ENCODE data around the gene CD8A.

CD8A gene

GRCh38 chr2:86809481-86810121, 18.9 kb upstream of the CD8A start:
- DNase-seq (ENCODE audit: low read depth in 4 of 4, low spot score in 1 of 4): no peak

GRCh38 chr2:86808315-86809161, 17.8 kb upstream of the CD8A start:
- DNase-seq (ENCODE audit: low read depth in 4 of 4, low spot score in 1 of 4): peak; percentile 67 to 90 (median 86)

GRCh38 chr2:86807468-86808275, 17.0 kb upstream of the CD8A start:
- no peak for DNase-seq (ENCODE audit: low read depth in 4 of 4, low spot score in 1 of 4)

GRCh38 chr2:86807133-86807467, 16.4 kb upstream of the CD8A start:
- DNase-seq (ENCODE audit: low read depth in 4 of 4, low spot score in 1 of 4): no peak

- no peak for DNase-seq (ENCODE audit: low read depth in 4 of 4, low spot score in 1 of 4)
Observed at GRCh38 chr2:86806059-86806857, 15.5 kb upstream of the CD8A start.

- no peak for DNase-seq (ENCODE audit: low read depth in 4 of 4, low spot score in 1 of 4)
Observed at GRCh38 chr2:86800856-86801567, 10.3 kb upstream of the CD8A start.

GRCh38 chr2:86794861-86795260, 4.1 kb upstream of the CD8A start:
- DNase-seq (ENCODE audit: low read depth in 4 of 4, low spot score in 1 of 4): no peak

GRCh38 chr2:86793752-86794151, 3.0 kb upstream of the CD8A start:
- no peak for DNase-seq (ENCODE audit: low read depth in 4 of 4, low spot score in 1 of 4)

GRCh38 chr2:86791573-86791972, 860 bp upstream of the CD8A start:
- DNase-seq (ENCODE audit: low read depth in 4 of 4, low spot score in 1 of 4): no peak

GRCh38 chr2:86790134-86790675, 508 bp downstream of the CD8A start:
- DNase-seq (ENCODE audit: low read depth in 4 of 4, low spot score in 1 of 4): no peak

GRCh38 chr2:86789687-86790133, 1.0 kb downstream of the CD8A start:
- no peak for DNase-seq (ENCODE audit: low read depth in 4 of 4, low spot score in 1 of 4)

GRCh38 chr2:86788881-86789686, 1.6 kb downstream of the CD8A start:
- no peak for DNase-seq (ENCODE audit: low read depth in 4 of 4, low spot score in 1 of 4)

- no peak for DNase-seq (ENCODE audit: low read depth in 4 of 4, low spot score in 1 of 4)
Observed at GRCh38 chr2:86788165-86788564, 2.5 kb downstream of the CD8A start.

GRCh38 chr2:86787736-86788135, 3.0 kb downstream of the CD8A start:
- DNase-seq (ENCODE audit: low read depth in 4 of 4, low spot score in 1 of 4): no peak

GRCh38 chr2:86786001-86786536, 4.6 kb downstream of the CD8A start:
- DNase-seq (ENCODE audit: low read depth in 4 of 4, low spot score in 1 of 4): no peak

GRCh38 chr2:86785456-86785855, 5.3 kb downstream of the CD8A start:
- DNase-seq (ENCODE audit: low read depth in 4 of 4, low spot score in 1 of 4): no peak

GRCh38 chr2:86783615-86784339, 6.9 kb downstream of the CD8A start:
- no peak for DNase-seq (ENCODE audit: low read depth in 4 of 4, low spot score in 1 of 4)

GRCh38 chr2:86782748-86783147, 8.0 kb downstream of the CD8A start:
- DNase-seq (ENCODE audit: low read depth in 4 of 4, low spot score in 1 of 4): no peak

Measured in stimulated activated CD4-positive, alpha-beta T cell treated with anti-CD3 and anti-CD28 coated beads, Interleukin-1b, Interleukin-23, amount 100 ng/mL, for 24 hours (primary cell).